Adipose tissue (tissue), 3 donors: ENCODE results near the gene GBP2. TPM values are rescaled to one million over a fixed set of nuclear protein-coding genes. Genes with fewer than 3 reads are reported as not detected.

Experiments used
- H3K27ac ChIP-seq: one replicate; pipeline ENCODE4 v1.5.1; 2013; ENCODE audit warnings: low read depth, low read length
- WGBS, 3 donors: extraction: QIAGEN DNeasy Blood & Tissue Kit; methylation state at CpG; one replicate each; pipeline ENCODE4 v1.1.7; 2013; 5-methylcytosine and 5-hydroxymethylcytosine counted together
- polyA plus RNA-seq, 3 donors: library from polyadenylated mRNA; stranded (reverse); fragments of 200-250 nt; gene quantifications; one replicate each; pipeline ENCODE4 v1.2.3, GENCODE V29; 2013
- donor health status: healthy with polysubstance abuse.
- donor health status: Bipolar disorder and iron deficiency.
- donor health status: healthy.

The GBP2 gene, protein sequence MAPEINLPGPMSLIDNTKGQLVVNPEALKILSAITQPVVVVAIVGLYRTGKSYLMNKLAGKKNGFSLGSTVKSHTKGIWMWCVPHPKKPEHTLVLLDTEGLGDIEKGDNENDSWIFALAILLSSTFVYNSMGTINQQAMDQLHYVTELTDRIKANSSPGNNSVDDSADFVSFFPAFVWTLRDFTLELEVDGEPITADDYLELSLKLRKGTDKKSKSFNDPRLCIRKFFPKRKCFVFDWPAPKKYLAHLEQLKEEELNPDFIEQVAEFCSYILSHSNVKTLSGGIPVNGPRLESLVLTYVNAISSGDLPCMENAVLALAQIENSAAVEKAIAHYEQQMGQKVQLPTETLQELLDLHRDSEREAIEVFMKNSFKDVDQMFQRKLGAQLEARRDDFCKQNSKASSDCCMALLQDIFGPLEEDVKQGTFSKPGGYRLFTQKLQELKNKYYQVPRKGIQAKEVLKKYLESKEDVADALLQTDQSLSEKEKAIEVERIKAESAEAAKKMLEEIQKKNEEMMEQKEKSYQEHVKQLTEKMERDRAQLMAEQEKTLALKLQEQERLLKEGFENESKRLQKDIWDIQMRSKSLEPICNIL
- 10 to 100 TPM in 2 of 3 donors, 1 to 10 TPM in 1; 9.5 to 96.0 (median 58.1) TPM for polyA plus RNA-seq

- 0 to 24% (median 1%) methylated on average over 6 of the region's 6 CpGs for WGBS, 3 donors
- H3K27ac ChIP-seq, result no peak within 1 kb of the TSS
Measured at GRCh38 chr1:89125913-89126580, at the start of gene GBP2. GBP2 (minus strand) TSS chr1:89126114; CDS start chr1:89121966, 4,148 bp downstream.

- 84 to 92% (median 85%) methylated on average over 3 of the region's 3 CpGs for WGBS, 3 donors
- no peak overlapping the region for H3K27ac ChIP-seq
Measured at GRCh38 chr1:89174491-89174890, 48.6 kb upstream of the GBP2 start.

- WGBS, 3 donors, result 81 to 95% (median 87%) methylated on average over 4 of the region's 4 CpGs
- no peak overlapping the region for H3K27ac ChIP-seq
Measured at GRCh38 chr1:89172468-89173143, 46.7 kb upstream of the GBP2 start.

DNA sequence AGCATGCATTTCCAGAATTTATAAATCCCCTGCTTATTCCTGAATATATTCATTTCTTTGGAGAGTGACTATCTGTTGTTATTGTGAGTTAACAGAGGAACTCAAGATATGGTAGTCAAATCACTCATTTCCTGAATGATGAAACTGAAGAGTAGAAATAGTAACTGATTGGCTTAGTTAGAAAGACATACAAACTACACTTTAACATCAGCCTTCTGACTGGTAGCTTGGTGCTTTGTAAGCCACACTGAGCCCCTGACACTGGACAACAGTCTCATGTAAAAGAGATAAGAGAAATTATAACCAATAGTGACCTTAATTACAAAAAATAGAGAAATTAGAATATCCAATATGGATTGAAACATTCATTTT, 45.1 kb upstream of the GBP2 start:
- H3K27ac ChIP-seq, result no peak overlapping the region

- 88 to 94% (median 92%) methylated on average over 4 of the region's 4 CpGs for WGBS, 3 donors
- no peak overlapping the region for H3K27ac ChIP-seq
Measured at GRCh38 chr1:89170170-89171066, 44.5 kb upstream of the GBP2 start.

DNA sequence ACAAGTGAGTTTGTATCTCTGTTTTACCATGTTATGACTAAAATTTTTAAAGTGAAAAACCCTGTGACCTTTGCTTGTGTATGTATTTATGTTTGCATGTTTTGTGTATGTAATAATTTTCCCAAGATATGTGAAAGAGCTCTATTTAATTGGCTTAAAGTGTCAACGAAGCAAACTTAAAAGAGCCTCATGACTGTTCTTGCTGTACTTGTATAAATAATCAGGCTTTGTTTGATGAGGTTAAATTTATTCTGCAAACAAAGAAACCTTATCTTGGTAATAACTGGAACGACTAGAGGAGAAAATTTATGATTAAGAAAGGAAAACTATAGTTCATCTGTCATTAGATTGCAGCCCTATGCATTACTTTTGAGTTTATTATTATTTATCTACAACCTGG, 43.3 kb upstream of the GBP2 start:
- 20 to 68% (median 65%) methylated on average over 2 of the region's 2 CpGs for WGBS, 3 donors

DNA sequence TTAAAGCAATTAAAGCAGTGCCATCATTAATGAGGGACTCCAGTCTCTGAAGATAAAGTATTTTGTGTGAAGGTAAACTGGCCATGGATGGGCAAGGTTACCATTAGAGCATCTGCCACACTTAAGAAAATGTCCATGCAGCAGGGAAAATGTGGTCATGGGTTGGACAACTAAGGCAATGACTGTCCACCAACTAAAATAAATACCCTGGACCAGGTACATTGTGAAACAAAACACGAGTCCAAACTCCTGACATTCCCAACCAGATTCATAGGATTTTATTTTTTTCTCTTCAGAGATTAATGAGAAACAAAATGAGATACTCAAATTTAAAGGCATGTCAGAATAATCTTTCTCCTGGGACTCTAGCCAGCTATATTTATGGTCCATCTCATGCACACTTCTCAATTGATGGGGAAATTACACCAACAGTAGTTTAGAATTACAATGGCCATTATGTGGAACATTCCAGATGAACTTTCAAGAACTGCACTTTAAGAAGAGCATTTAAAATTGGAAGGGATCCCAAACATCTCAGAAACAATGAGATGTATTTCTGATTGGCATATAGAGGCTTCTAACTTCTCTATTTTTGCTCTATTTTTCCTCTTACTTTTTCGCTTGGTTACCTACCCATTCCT, 41.8 kb upstream of the GBP2 start:
- 75 to 88% (median 79%) methylated on average over 2 of the region's 2 CpGs for WGBS, 3 donors
- no peak overlapping the region for H3K27ac ChIP-seq

More for the DNA sequence above, 43.3 kb upstream of the GBP2 start:
- H3K27ac ChIP-seq, result no peak overlapping the region

GRCh38 chr1:89166705-89167104, 40.8 kb upstream of the GBP2 start:
- H3K27ac ChIP-seq, result no peak overlapping the region
- 53 to 73% (median 70%) methylated on average over 1 of the region's 1 CpG for WGBS, 3 donors

GRCh38 chr1:89165811-89166210, 39.9 kb upstream of the GBP2 start:
- 91 to 95% (median 92%) methylated on average over 5 of the region's 5 CpGs for WGBS, 3 donors
- no peak overlapping the region for H3K27ac ChIP-seq

GRCh38 chr1:89151047-89151446, 25.1 kb upstream of the GBP2 start:
- H3K27ac ChIP-seq, result no peak overlapping the region
- WGBS, 3 donors, result 25 to 38% (median 27%) methylated on average over 1 of the region's 1 CpG

DNA sequence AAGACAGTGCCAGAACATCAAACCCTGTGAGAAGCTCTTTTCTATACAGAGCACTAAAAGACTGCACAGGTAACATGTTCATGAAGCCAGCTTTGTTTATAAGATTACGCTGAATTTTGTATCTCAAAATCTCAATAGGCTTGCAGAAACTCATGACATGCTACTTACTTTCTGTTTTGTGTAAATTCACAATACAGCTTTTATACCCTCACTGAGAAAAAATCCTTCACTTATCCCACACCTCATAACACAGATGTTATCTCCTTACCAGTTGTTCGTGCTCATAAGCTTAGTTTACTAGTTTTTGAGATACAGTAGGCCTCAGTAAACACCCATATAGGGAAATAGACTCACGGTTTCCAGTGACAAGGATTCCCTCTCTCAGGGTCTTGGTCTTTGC, 24.1 kb upstream of the GBP2 start:
- no peak overlapping the region for H3K27ac ChIP-seq
- 68 to 86% (median 81%) methylated on average over 3 of the region's 3 CpGs for WGBS, 3 donors

- H3K27ac ChIP-seq, result no peak overlapping the region
- WGBS, 3 donors, result 35 to 66% (median 63%) methylated on average over 3 of the region's 3 CpGs
Measured at GRCh38 chr1:89149229-89149628, 23.3 kb upstream of the GBP2 start.

- 72 to 84% (median 75%) methylated on average over 3 of the region's 3 CpGs for WGBS, 3 donors
- no peak overlapping the region for H3K27ac ChIP-seq
Measured at GRCh38 chr1:89147678-89148658, 22.1 kb upstream of the GBP2 start.

GRCh38 chr1:89146721-89147120, 20.8 kb upstream of the GBP2 start:
- 78 to 81% (median 79%) methylated on average over 3 of the region's 3 CpGs for WGBS, 3 donors
- no peak overlapping the region for H3K27ac ChIP-seq

- WGBS, 3 donors, result 70 to 94% (median 87%) methylated on average over 2 of the region's 2 CpGs
- no peak overlapping the region for H3K27ac ChIP-seq
Measured at GRCh38 chr1:89143484-89143883, 17.6 kb upstream of the GBP2 start.

DNA sequence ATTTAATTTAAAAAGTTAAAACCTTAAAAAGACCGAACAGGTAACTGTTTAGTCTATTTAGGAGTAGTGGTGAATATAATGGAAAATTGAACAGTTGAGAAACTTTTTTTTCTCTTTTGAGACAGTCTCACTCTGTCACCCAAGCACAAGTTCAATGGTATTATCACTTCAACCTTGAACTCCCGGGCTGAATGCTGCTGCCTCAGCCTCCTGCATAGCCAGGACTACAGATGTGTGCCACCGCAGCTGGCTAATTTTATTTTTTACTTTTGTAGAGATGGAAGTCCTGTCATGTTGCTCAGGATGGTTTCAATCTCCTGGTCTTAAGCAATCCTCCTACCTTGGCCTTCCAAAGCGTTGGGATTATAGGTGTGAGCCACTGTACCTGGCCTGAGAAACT, 16.2 kb upstream of the GBP2 start:
- no peak overlapping the region for H3K27ac ChIP-seq
- WGBS, 3 donors, result 78 to 96% (median 92%) methylated on average over 4 of the region's 4 CpGs

DNA sequence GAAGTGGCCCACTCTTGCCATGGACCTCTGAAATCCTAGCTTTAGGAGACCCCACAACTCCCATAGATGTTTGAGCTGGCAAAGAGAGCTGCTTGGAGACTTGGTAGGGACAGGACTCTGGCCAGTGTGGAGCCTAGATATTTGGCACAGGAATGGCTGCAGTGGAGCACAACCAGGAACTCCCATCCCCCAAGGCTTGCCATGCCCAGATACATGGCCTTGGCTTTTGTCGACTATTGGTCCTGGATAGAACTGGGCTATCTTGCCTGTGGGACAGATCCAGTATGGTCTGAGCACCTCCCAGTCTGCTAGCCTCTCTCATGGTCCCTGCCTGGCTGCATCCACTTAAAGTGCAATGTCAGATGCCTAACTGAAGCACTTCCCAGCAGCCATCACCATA, 7.8 kb upstream of the GBP2 start:
- no peak overlapping the region for H3K27ac ChIP-seq
- WGBS, 3 donors, result 33 to 100% (median 91%) methylated on average over 1 of the region's 1 CpG
